ENCODE results near the gene IGF1.

IGF1 gene

GRCh38 chr12:102426599-102427542, 53.5 kb downstream of the IGF1 start:
- Histone ChIP-seq H3K27me3 (ENCODE audit: control insufficient read depth, low read length) (no peaks in the 10 kb centered on the region), H3K36me3 (ENCODE audit: control insufficient read depth, low read length) (no peaks in the 10 kb centered on the region), H4K20me1 (ENCODE audit: control insufficient read depth, insufficient read depth, low read depth, low read length) (no peaks in the 10 kb centered on the region), H3K4me1 (ENCODE audit: control insufficient read depth, low read length) (no peaks in the 10 kb centered on the region), H3F3A (ENCODE audit: control insufficient read depth, insufficient read depth) (no peaks in the 10 kb centered on the region), H3K4me2 (ENCODE audit: low read length) (no peak overlapping the region), H3K79me2 (ENCODE audit: control insufficient read depth, low read length) (no peaks in the 10 kb centered on the region), H3K27ac (ENCODE audit: low read depth, low read length) (no peak overlapping the region), H3K9me3 (ENCODE audit: control insufficient read depth, insufficient read depth, low read length) (no peaks in the 10 kb centered on the region), H3K4me3 (ENCODE audit: low read length) (no peak overlapping the region), H3K9me2 (replicated peaks; ENCODE audit: control insufficient read depth, low read length) (no peaks in the 10 kb centered on the region; the same call in 1 of the 2 replicates)
- TF ChIP-seq CTCF (IDR thresholded peaks at IDR 0.05; ENCODE audit: low read depth, low read length, poor library complexity, severe bottlenecking) (no peak), EZH2phosphoT487 (IDR thresholded peaks at IDR 0.05; ENCODE audit: borderline replicate concordance, low read length) (no peak)

- Histone ChIP-seq H4K20me1 (ENCODE audit: control insufficient read depth, insufficient read depth, low read depth, low read length) (no peaks in the 10 kb centered on the region), H3K27me3 (ENCODE audit: control insufficient read depth, low read length) (no peaks in the 10 kb centered on the region), H3K4me2 (ENCODE audit: low read length) (no peak overlapping the region), H3F3A (ENCODE audit: control insufficient read depth, insufficient read depth) (no peaks in the 10 kb centered on the region), H3K4me1 (ENCODE audit: control insufficient read depth, low read length) (no peaks in the 10 kb centered on the region), H3K9me3 (ENCODE audit: control insufficient read depth, insufficient read depth, low read length) (no peaks in the 10 kb centered on the region), H3K79me2 (ENCODE audit: control insufficient read depth, low read length) (no peaks in the 10 kb centered on the region), H3K27ac (ENCODE audit: low read depth, low read length) (no peak overlapping the region), H3K9me2 (replicated peaks; ENCODE audit: control insufficient read depth, low read length) (no peaks in the 10 kb centered on the region; the same call in 1 of the 2 replicates), H3K4me3 (ENCODE audit: low read length) (no peak overlapping the region), H3K36me3 (ENCODE audit: control insufficient read depth, low read length) (no peaks in the 10 kb centered on the region)
- TF ChIP-seq CTCF (IDR thresholded peaks at IDR 0.05; ENCODE audit: low read depth, low read length, poor library complexity, severe bottlenecking) (no peak), EZH2phosphoT487 (IDR thresholded peaks at IDR 0.05; ENCODE audit: borderline replicate concordance, low read length) (no peak)
These were observed 55.0 kb downstream of the IGF1 start for GRCh38 chr12:102425109-102426039.

GRCh38 chr12:102423462-102423861, 56.9 kb downstream of the IGF1 start:
- no peaks in the 10 kb centered on the region for H3K4me1 ChIP-seq (ENCODE audit: control insufficient read depth, low read length)
- no peaks in the 10 kb centered on the region for H4K20me1 ChIP-seq (ENCODE audit: control insufficient read depth, insufficient read depth, low read depth, low read length)
- H3K4me3 ChIP-seq (ENCODE audit: low read length) = no peak overlapping the region
- H3K4me2 ChIP-seq (ENCODE audit: low read length) = no peak overlapping the region
- no peaks in the 10 kb centered on the region for H3K36me3 ChIP-seq (ENCODE audit: control insufficient read depth, low read length)
- H3F3A ChIP-seq (ENCODE audit: control insufficient read depth, insufficient read depth) = no peaks in the 10 kb centered on the region
- no peaks in the 10 kb centered on the region for H3K79me2 ChIP-seq (ENCODE audit: control insufficient read depth, low read length)
- TF ChIP-seq CTCF (IDR thresholded peaks at IDR 0.05; ENCODE audit: low read depth, low read length, poor library complexity, severe bottlenecking) (no peak), EZH2phosphoT487 (IDR thresholded peaks at IDR 0.05; ENCODE audit: borderline replicate concordance, low read length) (no peak)
- no peak overlapping the region for H3K27ac ChIP-seq (ENCODE audit: low read depth, low read length)
- no peaks in the 10 kb centered on the region; the same call in 1 of the 2 replicates for H3K9me2 ChIP-seq (replicated peaks; ENCODE audit: control insufficient read depth, low read length)
- no peaks in the 10 kb centered on the region for H3K27me3 ChIP-seq (ENCODE audit: control insufficient read depth, low read length)
- H3K9me3 ChIP-seq (ENCODE audit: control insufficient read depth, insufficient read depth, low read length) = no peaks in the 10 kb centered on the region

All from DOHH2 (cell line).